Neuronal stem cell (in vitro differentiated cells): ENCODE results near the gene HDAC9.
A peak's percentile ranks its signal among the peaks of the same experiment; 100 is the strongest.

Experiments
- DNase-seq: peaks from one replicate; pipeline ENCODE4 v3.0.0-alpha.2; 2013; ENCODE audit warnings: low spot score
- H2AFZ ChIP-seq: one replicate; pipeline ENCODE4 v1.6.1; 2013; ENCODE audit warnings: mild to moderate bottlenecking, low read length, inconsistent platforms
- H2AK5ac ChIP-seq: 2 replicates; pipeline ENCODE4 v1.6.1; 2013; ENCODE audit warnings: low read depth, mild to moderate bottlenecking, inconsistent platforms, low read length, moderate library complexity, mixed read lengths
- H2BK120ac ChIP-seq: 2 replicates; pipeline ENCODE4 v1.6.1; 2013; ENCODE audit warnings: low read depth, mild to moderate bottlenecking, inconsistent platforms, low read length, moderate library complexity, mixed read lengths
- H2BK12ac ChIP-seq: one replicate; pipeline ENCODE4 v1.6.1; 2013; ENCODE audit warnings: low read length, inconsistent platforms
- H2BK15ac ChIP-seq: 2 replicates; pipeline ENCODE4 v1.6.1; 2013; ENCODE audit warnings: mild to moderate bottlenecking, low read length, inconsistent platforms, mixed read lengths
- H2BK5ac ChIP-seq: one replicate; pipeline ENCODE4 v1.6.1; 2013; ENCODE audit warnings: inconsistent platforms, mild to moderate bottlenecking, low read length, moderate library complexity
- H3K14ac ChIP-seq: one replicate; pipeline ENCODE4 v1.6.1; 2013; ENCODE audit warnings: low read length, inconsistent platforms
- H3K18ac ChIP-seq: 2 replicates; pipeline ENCODE4 v1.6.1; 2013; ENCODE audit warnings: low read length, inconsistent platforms
- H3K23ac ChIP-seq: 2 replicates; pipeline ENCODE4 v1.6.1; 2013; ENCODE audit warnings: low read depth, mild to moderate bottlenecking, mixed read lengths, low read length, inconsistent platforms; ENCODE audit not compliant: poor library complexity
- H3K27ac ChIP-seq: replicated peaks from 3 replicates; pipeline ENCODE4 v1.5.1; 2013; ENCODE audit warnings: low read length, inconsistent platforms
- H3K27me3 ChIP-seq, 3 experiments: 2 replicates each; pipeline ENCODE4 v1.6.1; 2013; ENCODE audit warnings: low read length in 3 of 3, mild to moderate bottlenecking in 2 of 3, inconsistent platforms in 1 of 3, low read depth in 1 of 3, mixed read lengths in 1 of 3, moderate library complexity in 1 of 3; ENCODE audit not compliant: control insufficient read depth in 3 of 3, insufficient read depth in 3 of 3
- H3K36me3 ChIP-seq, 2 donors: replicated peaks in 1 of 2; 2 replicates each; pipeline ENCODE4 v1.6.1; 2013; ENCODE audit warnings: low read length in 2 of 2; ENCODE audit not compliant: control insufficient read depth in 2 of 2, insufficient read depth in 2 of 2
- H3K4ac ChIP-seq: 2 replicates; pipeline ENCODE4 v1.6.1; 2013; ENCODE audit warnings: inconsistent platforms, mild to moderate bottlenecking, low read length, moderate library complexity
- H3K4me1 ChIP-seq, 2 donors: 1 replicate in 1 of 2; 2 replicates in 1 of 2; pipeline ENCODE4 v1.6.1; 2013; ENCODE audit warnings: low read length in 2 of 2, low read depth in 1 of 2; ENCODE audit not compliant: control insufficient read depth in 2 of 2, insufficient read depth in 1 of 2
- H3K4me2 ChIP-seq: one replicate; pipeline ENCODE4 v1.6.1; 2013; ENCODE audit warnings: mild to moderate bottlenecking, low read length, inconsistent platforms; ENCODE audit not compliant: insufficient read depth, poor library complexity, severe bottlenecking
- H3K4me3 ChIP-seq, 2 donors: 2 replicates each; pipeline ENCODE4 v1.5.1; 2013; ENCODE audit warnings: low read length in 2 of 2, mild to moderate bottlenecking in 2 of 2, inconsistent platforms in 1 of 2, moderate library complexity in 1 of 2
- H3K79me1 ChIP-seq: one replicate; pipeline ENCODE4 v1.6.1; 2013; ENCODE audit warnings: low read depth, mild to moderate bottlenecking, inconsistent platforms, low read length, moderate library complexity
- H3K9ac ChIP-seq: one replicate; pipeline ENCODE4 v1.6.1; 2013; ENCODE audit warnings: mild to moderate bottlenecking, low read depth, low read length, inconsistent platforms; ENCODE audit not compliant: poor library complexity
- H3K9me3 ChIP-seq, 2 donors: replicated peaks in 1 of 2; 2 replicates each; pipeline versions ENCODE3 to v1.6.1; 2013; ENCODE audit warnings: low read length in 2 of 2, mild to moderate bottlenecking in 2 of 2, inconsistent platforms in 1 of 2, low read depth in 1 of 2, mixed read lengths in 1 of 2, moderate library complexity in 1 of 2; ENCODE audit not compliant: control insufficient read depth in 2 of 2, insufficient read depth in 1 of 2
- H4K8ac ChIP-seq: one replicate; pipeline ENCODE4 v1.6.1; 2013; ENCODE audit warnings: low read depth, mild to moderate bottlenecking, inconsistent platforms, low read length, moderate library complexity
- H4K91ac ChIP-seq: one replicate; pipeline ENCODE4 v1.6.1; 2013; ENCODE audit warnings: low read length, low read depth, mild to moderate bottlenecking, inconsistent platforms; ENCODE audit not compliant: poor library complexity
- WGBS, 2 donors: extraction: QIAGEN DNeasy Blood & Tissue Kit; methylation state at CpG; one replicate each; pipeline ENCODE4 v1.1.7; 2013; ENCODE audit warnings: missing lambda C conversion rate in 2 of 2, mixed read lengths in 1 of 2; ENCODE audit not compliant: insufficient read length in 2 of 2, insufficient replicate concordance in 1 of 2; ENCODE audit errors: extremely low coverage in 2 of 2; 5-methylcytosine and 5-hydroxymethylcytosine counted together

Gene HDAC9

DNA sequence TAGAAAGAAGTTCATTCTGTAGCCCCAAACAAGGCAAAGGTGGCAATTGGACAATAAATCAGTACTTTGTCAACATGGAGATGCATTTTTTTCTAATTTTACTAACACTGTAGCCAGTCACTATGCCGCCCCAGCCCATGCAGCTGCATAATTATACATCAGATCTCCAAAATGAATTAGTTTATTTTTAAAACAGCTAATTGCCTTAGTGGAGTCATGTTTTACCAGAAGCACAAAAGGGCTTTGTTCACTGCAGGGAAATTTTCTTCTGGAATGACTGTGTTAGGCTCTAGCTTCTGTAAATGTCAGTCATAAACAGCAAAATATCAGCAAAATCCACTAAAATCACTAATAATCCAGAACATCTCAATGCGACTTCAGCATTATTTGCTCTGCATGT, 20.1 kb upstream of the HDAC9 start:
- H3K23ac ChIP-seq, result no peak overlapping the region

DNA sequence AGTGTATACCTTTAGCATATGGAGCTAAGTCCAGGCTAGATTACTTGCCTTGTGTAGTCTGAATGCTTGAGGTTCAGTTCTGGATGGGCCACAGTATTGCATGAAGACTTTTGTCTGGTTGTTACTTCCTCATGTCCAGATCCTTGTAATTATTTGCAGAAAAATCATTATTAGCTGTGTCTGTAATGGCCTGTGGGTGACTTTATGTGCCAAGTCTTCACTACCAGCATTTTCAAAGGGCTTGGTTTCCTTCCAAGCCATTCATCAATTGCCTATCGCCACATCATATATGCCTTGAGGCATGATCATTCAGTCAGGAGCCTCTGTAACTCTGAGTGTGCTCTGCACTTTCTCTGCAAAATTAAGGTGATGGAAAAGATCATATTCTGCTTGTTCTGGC, 13.8 kb upstream of the HDAC9 start:
- no peak overlapping the region for H2AFZ ChIP-seq
- H3K27ac ChIP-seq, result no peak overlapping the region
- H3K4me1 ChIP-seq, result no peaks in the 10 kb centered on the region
- no peak overlapping the region for H4K91ac ChIP-seq
- no peak for DNase-seq
- H2BK120ac ChIP-seq, result no peak overlapping the region
- no peak overlapping the region for H3K4me2 ChIP-seq
- H3K14ac ChIP-seq, result no peak overlapping the region
- H4K8ac ChIP-seq, result no peak overlapping the region
- no CpG with 5 or more reads among the region's 1 CpG for WGBS, 2 donors
- H3K4me3 ChIP-seq, result no peak overlapping the region
- no peak overlapping the region for H2BK15ac ChIP-seq
- H2BK5ac ChIP-seq, result no peak overlapping the region
- peaks cover 0 to 2% of the 10 kb centered on the region in 2 donors for H3K9me3 ChIP-seq
- H3K36me3 ChIP-seq, result no peaks in the 10 kb centered on the region
- no peaks in the 10 kb centered on the region for H3K79me1 ChIP-seq
- no peak overlapping the region for H2AK5ac ChIP-seq
- no peak overlapping the region for H3K9ac ChIP-seq
- no peak overlapping the region for H3K18ac ChIP-seq
- H3K27me3 ChIP-seq, result no peaks in the 10 kb centered on the region
- H3K23ac ChIP-seq, result no peak overlapping the region
- no peak overlapping the region for H2BK12ac ChIP-seq
- no peak overlapping the region for H3K4ac ChIP-seq

More for the DNA sequence above, 20.1 kb upstream of the HDAC9 start:
- Histone ChIP-seq H2BK15ac (no peak overlapping the region), H2BK5ac (no peak overlapping the region), H4K8ac (no peak overlapping the region), H3K4ac (no peak overlapping the region), H2AFZ (no peak overlapping the region), H3K9me3 (no peaks in the 10 kb centered on the region), H4K91ac (no peak overlapping the region), H2BK12ac (no peak overlapping the region), H2AK5ac (no peak overlapping the region), H3K79me1 (no peaks in the 10 kb centered on the region), H3K36me3 (no peaks in the 10 kb centered on the region), H3K4me3 (no peak overlapping the region), H2BK120ac (no peak overlapping the region), H3K4me1 (no peaks in the 10 kb centered on the region), H3K18ac (no peak overlapping the region), H3K27ac (no peak overlapping the region), H3K9ac (no peak overlapping the region), H3K14ac (no peak overlapping the region), H3K4me2 (no peak overlapping the region), H3K27me3 (no peaks in the 10 kb centered on the region)
- no peak for DNase-seq
- WGBS, 2 donors, result no CpG with 5 or more reads among the region's 2 CpGs

DNA sequence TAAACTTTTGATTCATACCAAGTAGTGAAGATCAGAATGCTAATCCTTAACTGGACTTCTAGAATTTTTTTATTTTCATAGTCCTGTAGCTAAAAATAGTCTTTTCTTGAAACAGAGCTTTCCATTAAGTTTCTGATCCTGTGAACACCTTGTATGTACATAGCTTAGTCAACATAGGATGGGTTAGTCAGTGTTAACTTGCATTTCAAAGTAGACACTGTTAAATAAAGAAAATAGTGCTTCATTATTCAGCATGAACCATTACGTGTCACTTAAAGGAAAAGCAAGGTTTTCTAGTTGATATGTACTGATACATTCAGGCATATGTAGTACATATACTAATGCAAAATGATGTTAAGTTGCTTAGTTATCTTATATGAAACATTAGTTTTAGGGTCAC, 7.5 kb upstream of the HDAC9 start:
- H3K4me2 ChIP-seq, result no peak overlapping the region
- H2BK12ac ChIP-seq, result no peak overlapping the region
- no peak overlapping the region for H3K4me3 ChIP-seq
- H3K4ac ChIP-seq, result no peak overlapping the region
- no peaks in the 10 kb centered on the region for H3K36me3 ChIP-seq
- no peak overlapping the region for H4K8ac ChIP-seq
- H2BK15ac ChIP-seq, result no peak overlapping the region
- H3K18ac ChIP-seq, result no peak overlapping the region
- H3K4me1 ChIP-seq, result peaks cover 0 to 1% of the 10 kb centered on the region in 2 donors
- WGBS, 2 donors, result no CpG with 5 or more reads among the region's 1 CpG
- DNase-seq, result no peak
- H3K27me3 ChIP-seq, result no peaks in the 10 kb centered on the region
- H3K79me1 ChIP-seq, result no peaks in the 10 kb centered on the region
- H2AFZ ChIP-seq, result no peak overlapping the region
- no peak overlapping the region for H2AK5ac ChIP-seq
- H3K23ac ChIP-seq, result no peak overlapping the region
- no peak overlapping the region for H2BK120ac ChIP-seq
- no peak overlapping the region for H2BK5ac ChIP-seq
- H4K91ac ChIP-seq, result no peak overlapping the region
- H3K14ac ChIP-seq, result no peak overlapping the region
- no peak overlapping the region for H3K27ac ChIP-seq
- no peak overlapping the region for H3K9ac ChIP-seq
- no peaks in the 10 kb centered on the region for H3K9me3 ChIP-seq

DNA sequence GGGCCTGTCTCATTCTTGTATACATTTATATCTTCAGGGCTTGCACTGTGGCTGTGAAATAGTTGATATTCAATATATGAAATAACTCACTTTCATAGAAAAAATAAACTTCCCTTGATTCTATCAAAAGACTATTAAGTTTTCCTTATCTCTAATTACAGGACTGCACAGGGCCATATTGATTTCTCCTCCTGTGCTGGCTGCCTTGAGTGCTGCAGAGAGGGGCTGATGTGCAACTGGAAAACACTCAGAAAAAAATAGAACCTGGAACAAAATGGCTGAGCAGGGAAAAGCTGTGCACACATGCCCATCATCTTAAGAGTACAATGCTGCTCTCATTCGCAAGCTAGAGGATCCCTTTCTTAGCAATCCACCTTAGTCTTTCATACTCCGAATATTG, 5.9 kb upstream of the HDAC9 start:
- Histone ChIP-seq H2AFZ (peak overlapping the region; percentile 67), H3K23ac (no peak overlapping the region), H4K91ac (no peak overlapping the region), H3K4ac (no peak overlapping the region), H2BK120ac (no peak overlapping the region), H2BK12ac (no peak overlapping the region), H2BK5ac (no peak overlapping the region), H2AK5ac (no peak overlapping the region), H3K79me1 (no peaks in the 10 kb centered on the region), H3K27ac (no peak overlapping the region), H3K18ac (no peak overlapping the region), H3K14ac (no peak overlapping the region), H3K9ac (no peak overlapping the region), H3K9me3 (no peaks in the 10 kb centered on the region), H3K36me3 (no peaks in the 10 kb centered on the region), H3K27me3 (no peaks in the 10 kb centered on the region), H3K4me3 (no peak overlapping the region), H4K8ac (no peak overlapping the region), H2BK15ac (no peak overlapping the region), H3K4me1 (peaks cover 1 to 2% of the 10 kb centered on the region in 2 donors), H3K4me2 (no peak overlapping the region)
- no CpG with 5 or more reads among the region's 2 CpGs for WGBS, 2 donors
- DNase-seq, result no peak
